ENCODE measurements around the gene TIMM17B.
"Not testable (repeated sequence)": the region's sequence is repeated elsewhere in the genome, so short reads cannot be mapped to it uniquely, and the experiment has no call there.

The TIMM17B gene

GRCh38 chrX:48894891-48895290 is 2.7 kb downstream of the TIMM17B start:
- TF ChIP-seq EZH2 (IDR thresholded peaks at IDR 0.05): no peak
- TF ChIP-seq FOXP2 (optimal IDR thresholded peaks at IDR 0.05; ENCODE audit: control extremely low read depth, extremely low read length, insufficient read depth): no peak
- H3K27ac ChIP-seq: no peak overlapping the region

GRCh38 chrX:48893556-48894348 is 3.8 kb downstream of the TIMM17B start:
- Histone ChIP-seq H3K9me3 (ENCODE audit: low read depth, low read length) (no peaks in the 10 kb centered on the region), H3K9ac (ENCODE audit: insufficient read length) (no peak overlapping the region), H3K4me3 (no peak overlapping the region), H3K27ac (no peak overlapping the region), H3K36me3 (ENCODE audit: insufficient read depth, low read length) (no peaks in the 10 kb centered on the region; the same call in 1 of the 2 replicates)
- TF ChIP-seq FOXP2 (optimal IDR thresholded peaks at IDR 0.05; ENCODE audit: control extremely low read depth, extremely low read length, insufficient read depth) (no peak), EZH2 (IDR thresholded peaks at IDR 0.05) (no peak)
- DNase-seq (ENCODE audit: low read depth, low spot score): no peak

More at GRCh38 chrX:48894891-48895290, 2.7 kb downstream of the TIMM17B start:
- DNase-seq (ENCODE audit: low read depth, low spot score): no peak
- Histone ChIP-seq H3K9ac (ENCODE audit: insufficient read length) (no peak overlapping the region), H3K36me3 (ENCODE audit: insufficient read depth, low read length) (peaks cover 6% of the 10 kb centered on the region; the same call in 1 of the 2 replicates), H3K9me3 (ENCODE audit: low read depth, low read length) (no peaks in the 10 kb centered on the region), H3K4me3 (no peak overlapping the region)

DNA sequence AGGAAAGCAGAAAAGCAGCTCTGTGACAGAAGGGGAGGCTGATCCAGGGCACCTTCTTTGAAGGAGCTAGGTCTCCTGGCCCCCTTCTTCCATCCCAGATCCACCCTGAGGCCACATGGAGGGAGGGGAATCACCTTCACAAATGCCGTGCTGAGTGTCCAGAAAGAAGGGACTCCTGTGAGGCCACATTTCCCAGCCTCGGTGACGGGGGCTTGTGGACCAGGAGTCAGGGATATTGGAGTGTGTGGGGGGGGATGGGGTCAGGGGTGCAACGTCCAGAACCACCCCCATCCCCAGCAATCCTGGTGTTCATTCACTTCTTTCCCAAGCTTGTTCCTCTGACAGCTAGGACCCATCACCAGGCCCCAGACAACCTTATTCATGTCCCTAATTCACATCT is 4.7 kb downstream of the TIMM17B start:
- H3K27ac ChIP-seq: no peak overlapping the region
- no peak for DNase-seq (ENCODE audit: low read depth, low spot score)
- H3K9me3 ChIP-seq (ENCODE audit: low read depth, low read length): no peaks in the 10 kb centered on the region
- no peak overlapping the region for H3K4me3 ChIP-seq
- no peak for TF ChIP-seq FOXP2 (optimal IDR thresholded peaks at IDR 0.05; ENCODE audit: control extremely low read depth, extremely low read length, insufficient read depth)
- no peak for TF ChIP-seq POLR2AphosphoS5 (IDR thresholded peaks at IDR 0.05; ENCODE audit: borderline replicate concordance, low read depth, low read length)
- no peak for TF ChIP-seq EZH2 (IDR thresholded peaks at IDR 0.05)
- H3K36me3 ChIP-seq (ENCODE audit: insufficient read depth, low read length): no peaks in the 10 kb centered on the region; the same call in 1 of the 2 replicates
- no peak overlapping the region for H3K9ac ChIP-seq (ENCODE audit: insufficient read length)

DNA sequence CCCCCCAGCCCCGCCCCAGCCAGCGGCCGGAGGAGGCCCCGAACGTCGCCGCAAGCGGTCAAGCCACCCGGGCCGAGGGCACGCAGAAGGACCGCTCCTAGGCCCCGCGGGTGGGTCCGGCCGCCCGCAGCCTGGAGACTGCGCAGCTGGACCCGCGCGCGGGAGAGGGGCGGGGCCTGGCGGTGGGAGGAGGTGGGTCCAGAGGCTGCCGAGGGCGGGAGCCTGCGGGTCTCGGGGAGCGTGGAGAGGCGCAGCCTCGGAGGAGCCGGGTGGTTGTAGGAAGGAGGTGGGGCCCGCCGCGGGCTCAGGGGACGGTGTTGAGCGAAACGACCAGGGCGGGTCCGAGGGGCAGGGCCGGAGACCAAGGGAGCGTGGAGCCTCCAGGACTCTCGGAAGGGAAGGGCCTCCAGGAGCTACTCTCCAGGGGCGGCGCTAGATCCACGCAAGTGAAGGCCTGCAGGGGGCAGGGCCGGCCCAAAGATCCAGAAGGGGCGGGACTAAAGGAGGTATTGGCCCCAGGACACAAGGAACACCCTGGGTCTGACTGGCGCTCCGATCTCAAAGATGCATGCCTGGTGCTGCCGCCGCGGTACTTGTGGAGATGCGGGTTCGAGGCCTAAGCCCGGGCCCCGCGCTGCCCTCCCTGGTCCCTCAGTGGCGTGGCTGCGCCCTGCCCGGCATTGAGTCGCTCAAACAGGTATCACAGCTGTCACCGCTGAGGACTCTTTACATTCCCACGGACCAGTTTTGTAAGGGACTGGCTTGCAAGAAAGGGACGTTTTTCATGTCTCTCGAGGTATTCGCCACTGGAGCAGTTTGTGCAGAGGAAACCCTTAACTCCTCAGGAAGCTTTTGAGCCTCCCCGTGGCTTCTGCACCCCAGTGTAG is 5.9 kb downstream of the TIMM17B start:
- no peaks in the 10 kb centered on the region for H3K9me3 ChIP-seq (ENCODE audit: low read depth, low read length)
- peak overlapping the region; percentile 77 for H3K4me3 ChIP-seq
- no peak overlapping the region for H3K27ac ChIP-seq
- no peaks in the 10 kb centered on the region; the same call in 1 of the 2 replicates for H3K36me3 ChIP-seq (ENCODE audit: insufficient read depth, low read length)
- peak; percentile 66; the same call in 1 of the 2 replicates for TF ChIP-seq POLR2AphosphoS5 (IDR thresholded peaks at IDR 0.05; ENCODE audit: borderline replicate concordance, low read depth, low read length)
- no peak for TF ChIP-seq EZH2 (IDR thresholded peaks at IDR 0.05)
- DNase-seq (ENCODE audit: low read depth, low spot score): no peak
- H3K9ac ChIP-seq (ENCODE audit: insufficient read length): peak overlapping the region; percentile 50

- Histone ChIP-seq H3K27ac (no peak overlapping the region), H3K36me3 (ENCODE audit: insufficient read depth, low read length) (no peaks in the 10 kb centered on the region; the same call in 1 of the 2 replicates)
- DNase-seq (ENCODE audit: low read depth, low spot score): no peak
Observed at GRCh38 chrX:48890934-48891401, 6.6 kb downstream of the TIMM17B start.

DNA sequence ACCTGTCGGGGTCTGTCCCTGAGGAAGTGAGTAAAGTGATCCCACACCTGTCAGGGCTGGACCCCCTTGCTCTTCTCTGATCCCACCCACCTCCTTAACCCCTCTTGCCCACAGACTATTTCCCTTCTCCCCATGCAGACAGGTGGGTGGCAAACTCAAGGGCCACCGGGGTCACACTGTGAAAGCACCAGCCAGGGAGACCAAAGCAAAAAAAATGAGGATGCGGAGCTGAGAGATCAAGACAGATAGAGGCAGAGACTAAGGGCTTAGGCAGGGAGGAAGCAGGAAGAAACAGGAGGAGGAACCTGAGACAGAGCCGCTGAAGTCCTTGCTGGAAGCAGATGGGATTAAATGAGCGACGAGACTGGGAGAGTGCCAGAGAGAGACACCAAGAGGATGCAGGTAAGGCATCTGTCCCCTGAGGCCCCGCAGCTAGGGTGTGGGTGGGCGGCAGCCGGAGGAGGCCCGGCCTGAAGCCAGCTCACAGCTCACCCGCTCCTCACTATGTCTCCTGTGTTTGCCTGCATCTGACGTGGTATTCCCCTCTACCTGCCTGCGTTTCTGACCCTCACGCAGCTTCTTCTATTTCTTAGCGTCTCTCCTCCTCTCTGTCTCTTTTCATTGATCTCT is 7.2 kb downstream of the TIMM17B start:
- Histone ChIP-seq H3K36me3 (ENCODE audit: insufficient read depth, low read length) (no peaks in the 10 kb centered on the region; the same call in 1 of the 2 replicates), H3K27ac (no peak overlapping the region), H3K9me3 (ENCODE audit: low read depth, low read length) (no peaks in the 10 kb centered on the region), H3K4me3 (peak overlapping the region; percentile 77; the same call in 1 of the 2 replicates), H3K9ac (ENCODE audit: insufficient read length) (no peak overlapping the region)
- no peak for DNase-seq (ENCODE audit: low read depth, low spot score)
- no peak for TF ChIP-seq EZH2 (IDR thresholded peaks at IDR 0.05)
- TF ChIP-seq FOXP2 (optimal IDR thresholded peaks at IDR 0.05; ENCODE audit: control extremely low read depth, extremely low read length, insufficient read depth): no peak
- TF ChIP-seq POLR2AphosphoS5 (IDR thresholded peaks at IDR 0.05; ENCODE audit: borderline replicate concordance, low read depth, low read length): no peak

More at GRCh38 chrX:48890934-48891401, 6.6 kb downstream of the TIMM17B start:
- H3K9ac ChIP-seq (ENCODE audit: insufficient read length): peak overlapping the region; percentile 50
- no peak for TF ChIP-seq EZH2 (IDR thresholded peaks at IDR 0.05)
- TF ChIP-seq FOXP2 (optimal IDR thresholded peaks at IDR 0.05; ENCODE audit: control extremely low read depth, extremely low read length, insufficient read depth): no peak
- TF ChIP-seq POLR2AphosphoS5 (IDR thresholded peaks at IDR 0.05; ENCODE audit: borderline replicate concordance, low read depth, low read length): no peak
- peak overlapping the region; percentile 77 for H3K4me3 ChIP-seq
- H3K9me3 ChIP-seq (ENCODE audit: low read depth, low read length): no peaks in the 10 kb centered on the region

GRCh38 chrX:48886586-48886985 is 11.0 kb downstream of the TIMM17B start:
- not testable (repeated sequence) for H3K27ac ChIP-seq; H3K36me3 ChIP-seq (ENCODE audit: insufficient read depth, low read length); H3K9me3 ChIP-seq (ENCODE audit: low read depth, low read length); DNase-seq (ENCODE audit: low read depth, low spot score); H3K9ac ChIP-seq (ENCODE audit: insufficient read length); H3K4me3 ChIP-seq

DNA sequence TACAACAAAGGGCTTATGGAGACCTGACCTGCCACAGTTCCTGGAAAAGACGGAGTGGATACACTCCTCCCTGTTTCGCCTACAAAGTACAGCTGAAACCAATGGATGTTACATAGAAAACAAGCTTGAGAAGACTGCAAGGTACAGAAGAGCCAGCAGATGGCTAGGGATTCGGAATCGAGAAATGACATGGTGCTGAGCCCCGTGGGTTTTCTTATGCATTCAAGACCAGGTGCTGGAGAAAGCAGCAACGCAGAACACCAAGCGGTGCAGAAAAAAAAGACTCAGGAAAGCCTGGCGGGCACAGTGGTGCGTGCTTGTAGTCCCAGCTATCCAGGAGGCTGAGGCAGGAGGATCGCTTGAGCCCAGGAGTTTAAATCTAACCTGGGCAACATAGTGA is 13.8 kb downstream of the TIMM17B start:
- TF ChIP-seq EZH2 (IDR thresholded peaks at IDR 0.05) (no peak), FOXP2 (optimal IDR thresholded peaks at IDR 0.05; ENCODE audit: control extremely low read depth, extremely low read length, insufficient read depth) (no peak), POLR2AphosphoS5 (IDR thresholded peaks at IDR 0.05; ENCODE audit: borderline replicate concordance, low read depth, low read length) (no peak)
- Histone ChIP-seq H3K9me3 (ENCODE audit: low read depth, low read length) (no peaks in the 10 kb centered on the region), H3K27ac (no peak overlapping the region), H3K36me3 (ENCODE audit: insufficient read depth, low read length) (no peaks in the 10 kb centered on the region), H3K4me3 (no peak overlapping the region), H3K9ac (ENCODE audit: insufficient read length) (no peak overlapping the region)
- no peak for DNase-seq (ENCODE audit: low read depth, low spot score)

DNA sequence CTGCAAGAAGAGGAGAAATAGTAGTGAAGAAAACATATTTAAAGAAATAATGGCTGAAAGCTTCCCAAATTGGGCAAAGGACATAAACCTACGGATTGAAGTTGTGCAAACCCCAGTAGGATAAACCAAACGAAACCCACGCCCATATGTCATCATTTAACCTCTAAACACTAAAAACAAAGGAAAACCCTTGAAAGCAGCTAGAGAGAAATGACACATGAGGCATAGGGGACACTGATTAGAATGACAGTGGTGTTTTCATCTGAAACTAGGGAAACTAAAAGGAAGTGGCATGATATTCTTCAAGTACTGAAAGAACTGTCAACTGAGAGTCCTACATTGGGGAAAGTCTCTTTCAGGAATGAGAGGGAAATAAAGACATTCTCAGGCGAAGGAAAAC is 20.6 kb downstream of the TIMM17B start:
- H3K36me3 ChIP-seq (ENCODE audit: insufficient read depth, low read length); H3K9me3 ChIP-seq (ENCODE audit: low read depth, low read length); H3K4me3 ChIP-seq; DNase-seq (ENCODE audit: low read depth, low spot score); H3K27ac ChIP-seq; H3K9ac ChIP-seq (ENCODE audit: insufficient read length): not testable (repeated sequence)

DNA sequence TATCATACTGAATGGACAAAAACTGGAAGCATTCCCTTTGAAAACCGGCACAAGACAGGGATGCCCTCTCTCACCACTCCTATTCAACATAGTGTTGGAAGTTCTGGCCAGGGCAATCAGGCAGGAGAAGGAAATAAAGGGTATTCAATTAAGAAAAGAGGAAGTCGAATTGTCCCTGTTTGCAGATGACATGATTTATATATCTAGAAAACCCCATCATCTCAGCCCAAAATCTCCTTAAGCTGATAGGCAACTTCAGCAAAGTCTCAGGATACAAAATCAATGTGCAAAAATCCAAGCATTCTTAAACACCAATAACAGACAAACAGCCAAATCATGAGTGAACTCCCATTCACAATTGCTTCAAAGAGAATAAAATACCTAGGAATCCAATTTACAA is 25.6 kb downstream of the TIMM17B start:
- H3K9me3 ChIP-seq (ENCODE audit: low read depth, low read length): not testable (repeated sequence)

More for the DNA sequence above, 25.6 kb downstream of the TIMM17B start:
- H3K4me3 ChIP-seq; H3K36me3 ChIP-seq (ENCODE audit: insufficient read depth, low read length); H3K9ac ChIP-seq (ENCODE audit: insufficient read length); DNase-seq (ENCODE audit: low read depth, low spot score); H3K27ac ChIP-seq: not testable (repeated sequence)

Measured in SK-N-MC (cell line).